ENCODE data around the gene PRR20B. TPM values are rescaled to one million over a fixed set of nuclear protein-coding genes. Genes with fewer than 3 reads are reported as not detected.
A peak's percentile ranks its signal among the peaks of the same experiment; 100 is the strongest.
"Not testable (repeated sequence)": the region's sequence is repeated elsewhere in the genome, so short reads cannot be mapped to it uniquely, and the experiment has no call there.

The PRR20B gene
- not detected for polyA plus RNA-seq (2013, experiment 1 of 2; ENCODE audit: insufficient read length)
- polyA plus RNA-seq (2013, experiment 2 of 2; ENCODE audit: insufficient read length): not detected

GRCh38 chr13:57147188-57147587 lies at the start of gene PRR20B:
TSS of gene PRR20B (plus strand) at chr13:57147488. CDS start at chr13:57147875, 387 bp downstream.
- not testable (repeated sequence) for DNase-seq

- no peak for DNase-seq
Measured at GRCh38 chr13:57114945-57115344, 32.3 kb upstream of the PRR20B start.

GRCh38 chr13:57123681-57124080 lies 23.6 kb upstream of the PRR20B start:
- DNase-seq: peak; percentile 1

- DNase-seq: no peak
Measured at GRCh38 chr13:57128909-57129308, 18.4 kb upstream of the PRR20B start.

GRCh38 chr13:57136093-57136492 lies 11.2 kb upstream of the PRR20B start:
- DNase-seq: no peak

GRCh38 chr13:57137585-57137984 lies 9.7 kb upstream of the PRR20B start:
- DNase-seq: no peak

- DNase-seq: no peak
Measured at GRCh38 chr13:57138988-57139387, 8.3 kb upstream of the PRR20B start.

- DNase-seq: not testable (repeated sequence)
Measured at GRCh38 chr13:57139781-57140180, 7.5 kb upstream of the PRR20B start.

GRCh38 chr13:57140235-57140968 lies 6.9 kb upstream of the PRR20B start, which contains the start of gene PRR20A:
TSS of gene PRR20A (plus strand) at chr13:57140918. CDS start at chr13:57141305, 387 bp downstream.
- not testable (repeated sequence) for DNase-seq

- DNase-seq: not testable (repeated sequence)
Measured at GRCh38 chr13:57148106-57148505, 818 bp downstream of the PRR20B start.

GRCh38 chr13:57153761-57154160 lies 6.5 kb downstream of the PRR20B start, which contains the start of gene PRR20C:
TSS of gene PRR20C (plus strand) at chr13:57154061. CDS start at chr13:57154448, 387 bp downstream.
- DNase-seq: not testable (repeated sequence)

- DNase-seq: not testable (repeated sequence)
Measured at GRCh38 chr13:57160332-57160731, 13.0 kb downstream of the PRR20B start, which contains the start of gene PRR20D. TSS of gene PRR20D (plus strand) at chr13:57160632. CDS start at chr13:57161019, 387 bp downstream.

GRCh38 chr13:57166897-57167296 lies 19.6 kb downstream of the PRR20B start, which contains the start of gene PRR20E:
TSS of gene PRR20E (plus strand) at chr13:57167197. CDS start at chr13:57167584, 387 bp downstream.
- DNase-seq: not testable (repeated sequence)

- DNase-seq: no peak
Measured at GRCh38 chr13:57191667-57192066, 44.4 kb downstream of the PRR20B start.
